K562 (cell line): ENCODE measurements around the gene SPEM2.

Experiments used
- FOXJ3 ChIP-seq: sonication (generic); formaldehyde crosslinking; IDR thresholded peaks from 2 replicates; pipeline ENCODE4 v1.4.0; 2020; ENCODE audit warnings: mild to moderate bottlenecking, missing genetic modification reagents
- GTF2B ChIP-seq: IDR thresholded peaks from 2 replicates; pipeline ENCODE4 v1.6.1; 2011; ENCODE audit not compliant: insufficient read length; ENCODE audit errors: extremely low read depth
- MYBL2 ChIP-seq, 2 experiments: fragments of 450-650 bp in 1 of 2; sonication (generic) in 1 of 2; formaldehyde crosslinking in 1 of 2; IDR thresholded peaks; 2 replicates each; pipeline versions ENCODE4 v1.6.1 to v1.8.1; 2017 to 2022; ENCODE audit warnings: borderline replicate concordance in 1 of 2, inconsistent platforms in 1 of 2, low read depth in 1 of 2, mild to moderate bottlenecking in 1 of 2, missing genetic modification reagents in 1 of 2, moderate library complexity in 1 of 2
- MYC ChIP-seq, 2 experiments: fragments of 250-450 bp in 1 of 2; sonication (Bioruptor Pico) in 1 of 2; IDR thresholded peaks; 2 replicates each; pipeline versions ENCODE4 v1.5.1 to v1.6.1; 2012 to 2021; ENCODE audit warnings: low read depth in 2 of 2, borderline replicate concordance in 1 of 2, improper control_type of control experiment in 1 of 2, low read length in 1 of 2, mild to moderate bottlenecking in 1 of 2, moderate library complexity in 1 of 2
- POLR2A ChIP-seq: fragments of 450-650 bp; conservative IDR thresholded peaks from 2 replicates; pipeline ENCODE4 v1.6.1; 2016
- POLR2AphosphoS5 ChIP-seq: IDR thresholded peaks from 2 replicates; pipeline ENCODE4 v1.6.1; 2011; ENCODE audit warnings: mild to moderate bottlenecking, low read depth, low read length, moderate library complexity; ENCODE audit not compliant: control insufficient read depth, insufficient read depth
- ZBTB12 ChIP-seq: fragments of 250-450 bp; sonication (Bioruptor Pico); IDR thresholded peaks from 2 replicates; pipeline ENCODE4 v1.4.0; 2020
- ZNF3 ChIP-seq: fragments of 250-450 bp; sonication (Bioruptor Pico); IDR thresholded peaks from 2 replicates; pipeline ENCODE4 v1.5.0; 2021; ENCODE audit warnings: mild to moderate bottlenecking, moderate library complexity
- ZNF449 ChIP-seq: fragments of 250-450 bp; sonication (Bioruptor Pico); IDR thresholded peaks from 2 replicates; pipeline ENCODE4 v1.8.0; 2022; ENCODE audit warnings: moderate library complexity, mild to moderate bottlenecking, inconsistent platforms
- TF ChIP-seq, protein P1 (sequence below), 2 experiments: fragments of 450-650 bp; IDR thresholded peaks; 2 replicates each; pipeline ENCODE4 v1.6.1; 2018; ENCODE audit warnings: mild to moderate bottlenecking in 2 of 2, low read depth in 1 of 2; ENCODE audit not compliant: partially characterized antibody in 2 of 2
- TF ChIP-seq, protein P2 (sequence below): sonication (generic); formaldehyde crosslinking; IDR thresholded peaks from 2 replicates; pipeline ENCODE4 v1.8.0; 2023; ENCODE audit warnings: mild to moderate bottlenecking, missing genetic modification reagents

DNA sequence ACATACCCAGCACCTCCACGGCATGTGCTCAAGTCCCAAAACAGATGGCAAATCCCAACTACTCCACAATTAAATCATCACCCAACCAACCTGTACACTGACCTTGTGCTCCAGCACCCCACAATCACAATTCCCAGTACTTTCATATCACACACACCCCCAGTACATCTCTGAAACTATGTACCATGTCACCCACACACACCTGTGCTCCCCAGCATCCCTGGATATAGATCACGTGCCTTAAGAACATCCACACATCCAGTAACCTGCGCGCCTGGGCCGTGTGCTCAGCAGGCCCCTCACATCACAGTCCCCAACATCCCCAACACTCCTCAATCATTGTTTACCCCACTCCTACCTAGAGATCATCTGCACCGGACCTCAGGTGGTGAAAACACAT, 15.7 kb upstream of the SPEM2 start:
- TF ChIP-seq FOXJ3 (CRISPR knock-in tag) (no peak), ZBTB12 (no peak), POLR2AphosphoS5 (no peak), MYBL2 (IDR thresholded peaks at IDR 0.05; ENCODE audit: low read depth) (no peak), MYBL2 (CRISPR knock-in tag; IDR thresholded peaks at IDR 0.05; ENCODE audit: borderline replicate concordance) (no peak), ZNF3 (no peak), MYC (IDR thresholded peaks at IDR 0.05; ENCODE audit: low read depth, low read length) (no peak), MYC (CRISPR knock-in tag; IDR thresholded peaks at IDR 0.05; ENCODE audit: borderline replicate concordance, low read depth) (no peak), GTF2B (no peak), ZNF449 (CRISPR knock-in tag) (no peak), POLR2A (no peak)
- TF ChIP-seq, protein P1, sequence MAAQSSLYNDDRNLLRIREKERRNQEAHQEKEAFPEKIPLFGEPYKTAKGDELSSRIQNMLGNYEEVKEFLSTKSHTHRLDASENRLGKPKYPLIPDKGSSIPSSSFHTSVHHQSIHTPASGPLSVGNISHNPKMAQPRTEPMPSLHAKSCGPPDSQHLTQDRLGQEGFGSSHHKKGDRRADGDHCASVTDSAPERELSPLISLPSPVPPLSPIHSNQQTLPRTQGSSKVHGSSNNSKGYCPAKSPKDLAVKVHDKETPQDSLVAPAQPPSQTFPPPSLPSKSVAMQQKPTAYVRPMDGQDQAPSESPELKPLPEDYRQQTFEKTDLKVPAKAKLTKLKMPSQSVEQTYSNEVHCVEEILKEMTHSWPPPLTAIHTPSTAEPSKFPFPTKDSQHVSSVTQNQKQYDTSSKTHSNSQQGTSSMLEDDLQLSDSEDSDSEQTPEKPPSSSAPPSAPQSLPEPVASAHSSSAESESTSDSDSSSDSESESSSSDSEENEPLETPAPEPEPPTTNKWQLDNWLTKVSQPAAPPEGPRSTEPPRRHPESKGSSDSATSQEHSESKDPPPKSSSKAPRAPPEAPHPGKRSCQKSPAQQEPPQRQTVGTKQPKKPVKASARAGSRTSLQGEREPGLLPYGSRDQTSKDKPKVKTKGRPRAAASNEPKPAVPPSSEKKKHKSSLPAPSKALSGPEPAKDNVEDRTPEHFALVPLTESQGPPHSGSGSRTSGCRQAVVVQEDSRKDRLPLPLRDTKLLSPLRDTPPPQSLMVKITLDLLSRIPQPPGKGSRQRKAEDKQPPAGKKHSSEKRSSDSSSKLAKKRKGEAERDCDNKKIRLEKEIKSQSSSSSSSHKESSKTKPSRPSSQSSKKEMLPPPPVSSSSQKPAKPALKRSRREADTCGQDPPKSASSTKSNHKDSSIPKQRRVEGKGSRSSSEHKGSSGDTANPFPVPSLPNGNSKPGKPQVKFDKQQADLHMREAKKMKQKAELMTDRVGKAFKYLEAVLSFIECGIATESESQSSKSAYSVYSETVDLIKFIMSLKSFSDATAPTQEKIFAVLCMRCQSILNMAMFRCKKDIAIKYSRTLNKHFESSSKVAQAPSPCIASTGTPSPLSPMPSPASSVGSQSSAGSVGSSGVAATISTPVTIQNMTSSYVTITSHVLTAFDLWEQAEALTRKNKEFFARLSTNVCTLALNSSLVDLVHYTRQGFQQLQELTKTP (IDR thresholded peaks at IDR 0.05; ENCODE audit: low read depth in 1 of 2, partially characterized antibody in 2 of 2), result no peak
- TF ChIP-seq, protein P2, sequence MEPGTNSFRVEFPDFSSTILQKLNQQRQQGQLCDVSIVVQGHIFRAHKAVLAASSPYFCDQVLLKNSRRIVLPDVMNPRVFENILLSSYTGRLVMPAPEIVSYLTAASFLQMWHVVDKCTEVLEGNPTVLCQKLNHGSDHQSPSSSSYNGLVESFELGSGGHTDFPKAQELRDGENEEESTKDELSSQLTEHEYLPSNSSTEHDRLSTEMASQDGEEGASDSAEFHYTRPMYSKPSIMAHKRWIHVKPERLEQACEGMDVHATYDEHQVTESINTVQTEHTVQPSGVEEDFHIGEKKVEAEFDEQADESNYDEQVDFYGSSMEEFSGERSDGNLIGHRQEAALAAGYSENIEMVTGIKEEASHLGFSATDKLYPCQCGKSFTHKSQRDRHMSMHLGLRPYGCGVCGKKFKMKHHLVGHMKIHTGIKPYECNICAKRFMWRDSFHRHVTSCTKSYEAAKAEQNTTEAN (CRISPR knock-in tag), result no peak
